OCI-LY1 (cell line): ENCODE measurements around the gene ZCCHC8.

Experiments
- EZH2 ChIP-seq: fragments of 200-600 bp; sonication (generic), shearing (Covaris generic); IDR thresholded peaks from 2 replicates; pipeline ENCODE4 v1.8.0; 2017; ENCODE audit warnings: borderline replicate concordance, mixed run types, mild to moderate bottlenecking, antibody characterized with exemption, low read length, moderate library complexity, mixed read lengths
- TF ChIP-seq, protein P1 (sequence below): fragments of 200-600 bp; sonication (generic), shearing (Covaris generic); IDR thresholded peaks from 2 replicates; pipeline ENCODE4 v1.5.1; 2017; ENCODE audit warnings: mild to moderate bottlenecking, antibody characterized with exemption, low read length, moderate library complexity, mixed read lengths

- TF ChIP-seq EZH2 = no peak
- TF ChIP-seq, protein P1, sequence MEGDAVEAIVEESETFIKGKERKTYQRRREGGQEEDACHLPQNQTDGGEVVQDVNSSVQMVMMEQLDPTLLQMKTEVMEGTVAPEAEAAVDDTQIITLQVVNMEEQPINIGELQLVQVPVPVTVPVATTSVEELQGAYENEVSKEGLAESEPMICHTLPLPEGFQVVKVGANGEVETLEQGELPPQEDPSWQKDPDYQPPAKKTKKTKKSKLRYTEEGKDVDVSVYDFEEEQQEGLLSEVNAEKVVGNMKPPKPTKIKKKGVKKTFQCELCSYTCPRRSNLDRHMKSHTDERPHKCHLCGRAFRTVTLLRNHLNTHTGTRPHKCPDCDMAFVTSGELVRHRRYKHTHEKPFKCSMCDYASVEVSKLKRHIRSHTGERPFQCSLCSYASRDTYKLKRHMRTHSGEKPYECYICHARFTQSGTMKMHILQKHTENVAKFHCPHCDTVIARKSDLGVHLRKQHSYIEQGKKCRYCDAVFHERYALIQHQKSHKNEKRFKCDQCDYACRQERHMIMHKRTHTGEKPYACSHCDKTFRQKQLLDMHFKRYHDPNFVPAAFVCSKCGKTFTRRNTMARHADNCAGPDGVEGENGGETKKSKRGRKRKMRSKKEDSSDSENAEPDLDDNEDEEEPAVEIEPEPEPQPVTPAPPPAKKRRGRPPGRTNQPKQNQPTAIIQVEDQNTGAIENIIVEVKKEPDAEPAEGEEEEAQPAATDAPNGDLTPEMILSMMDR = no peak
Observed at GRCh38 chr12:122491991-122492390, 8.7 kb downstream of the ZCCHC8 start.
